ENCODE results near the gene RAET1L. TPM values are rescaled to one million over a fixed set of nuclear protein-coding genes. Genes with fewer than 3 reads are reported as not detected.
A peak's percentile ranks its signal among the peaks of the same experiment; 100 is the strongest.
"Not testable (repeated sequence)": the region's sequence is repeated elsewhere in the genome, so short reads cannot be mapped to it uniquely, and the experiment has no call there.

RAET1L gene
- polyA plus RNA-seq, 1 donor from 2014 or later = not detected

DNA sequence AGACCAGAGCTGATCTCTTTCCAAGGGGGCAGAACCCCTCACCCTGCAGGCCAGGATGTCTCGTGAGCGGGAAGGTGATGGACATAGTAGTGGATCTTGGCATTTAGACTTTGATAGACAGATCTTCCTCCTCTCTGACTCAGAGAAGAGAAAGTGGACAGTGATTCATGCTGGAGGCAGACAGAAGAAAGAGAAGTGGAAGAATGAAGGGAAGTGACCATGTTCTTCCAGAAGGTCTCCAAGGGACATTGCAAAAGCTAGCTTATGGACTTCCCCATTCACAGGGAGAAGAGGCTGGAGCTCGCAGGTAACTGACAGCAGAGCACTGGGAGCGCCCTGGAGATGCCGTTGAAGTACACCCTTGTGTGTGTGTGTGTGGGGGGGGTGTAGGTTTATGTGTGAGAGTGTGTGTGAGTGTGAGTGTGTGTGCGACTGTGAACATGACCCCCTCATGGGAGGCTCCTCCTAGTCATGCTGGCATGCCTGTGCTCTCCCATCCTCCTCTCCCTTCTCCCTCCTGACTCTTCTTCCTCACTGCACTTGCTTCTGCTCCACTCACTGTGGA, 8.0 kb upstream of the RAET1L start:
- peaks cover 0 to 3% (median 0%) of the 10 kb centered on the region in 3 donors for H3K9me3 Mint-ChIP-seq
- no peak overlapping the region for H3K4me3 Mint-ChIP-seq
- peaks cover 12 to 19% (median 17%) of the 10 kb centered on the region in 3 donors for H3K4me1 Mint-ChIP-seq
- H3K27me3 Mint-ChIP-seq = peaks cover 30% of the 10 kb centered on the region
- no peak overlapping the region for H3K27ac Mint-ChIP-seq
- H3K36me3 Mint-ChIP-seq = peaks cover 2% of the 10 kb centered on the region

DNA sequence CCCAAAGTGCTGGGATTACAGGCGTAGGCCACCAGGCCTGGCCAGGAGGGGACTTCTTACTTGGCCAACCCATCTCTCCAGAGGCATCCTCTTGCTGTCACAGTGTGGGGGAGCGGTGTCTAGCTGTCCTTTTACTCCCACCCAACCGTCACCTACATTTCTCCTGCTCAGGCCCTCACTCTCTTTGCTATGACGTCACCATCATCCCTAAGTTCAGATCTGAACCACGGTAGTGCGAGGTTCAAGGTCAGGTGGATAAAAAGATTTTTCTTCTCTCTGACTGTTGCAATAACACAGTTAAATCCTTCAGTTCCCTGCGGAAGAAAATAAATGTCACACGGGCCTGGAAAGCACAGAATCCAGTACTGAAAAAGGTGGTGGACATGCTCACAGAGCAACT, 7.3 kb upstream of the RAET1L start:
- H3K4me3 Mint-ChIP-seq = no peak overlapping the region

DNA sequence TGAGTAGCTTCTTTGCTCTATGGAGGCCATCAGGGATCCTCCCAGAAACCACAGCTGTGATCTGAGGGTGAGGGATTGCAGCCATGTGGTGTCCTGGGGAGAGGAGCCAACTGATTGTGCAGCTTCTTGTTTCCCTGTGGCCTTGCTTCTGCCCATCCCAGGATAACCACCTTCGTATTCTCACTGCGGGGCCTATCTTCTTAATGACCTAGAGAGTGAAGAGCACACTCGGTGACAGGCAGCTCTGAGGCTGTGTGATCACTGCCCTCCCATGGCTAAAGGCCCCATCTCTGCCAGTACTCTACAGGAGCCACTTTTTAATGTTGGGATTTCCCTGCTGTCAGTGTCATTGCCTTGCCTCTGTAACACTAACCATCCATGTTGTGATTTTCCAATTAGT, 5.3 kb upstream of the RAET1L start:
- peaks cover 2% of the 10 kb centered on the region for H3K36me3 Mint-ChIP-seq
- H3K9me3 Mint-ChIP-seq = no peaks in the 10 kb centered on the region
- peaks cover 23% of the 10 kb centered on the region for H3K27me3 Mint-ChIP-seq
- H3K27ac Mint-ChIP-seq = peak overlapping the region in 1 of 3 donors; percentile 39
- no peak overlapping the region for H3K4me3 Mint-ChIP-seq
- H3K4me1 Mint-ChIP-seq = peaks cover 8 to 13% (median 13%) of the 10 kb centered on the region in 3 donors

More for the DNA sequence above, 7.3 kb upstream of the RAET1L start:
- peaks cover 12 to 19% (median 18%) of the 10 kb centered on the region in 3 donors for H3K4me1 Mint-ChIP-seq
- H3K27ac Mint-ChIP-seq = no peak overlapping the region
- H3K27me3 Mint-ChIP-seq = peaks cover 31% of the 10 kb centered on the region
- peaks cover 2% of the 10 kb centered on the region for H3K36me3 Mint-ChIP-seq
- peaks cover 0 to 3% (median 0%) of the 10 kb centered on the region in 3 donors for H3K9me3 Mint-ChIP-seq

DNA sequence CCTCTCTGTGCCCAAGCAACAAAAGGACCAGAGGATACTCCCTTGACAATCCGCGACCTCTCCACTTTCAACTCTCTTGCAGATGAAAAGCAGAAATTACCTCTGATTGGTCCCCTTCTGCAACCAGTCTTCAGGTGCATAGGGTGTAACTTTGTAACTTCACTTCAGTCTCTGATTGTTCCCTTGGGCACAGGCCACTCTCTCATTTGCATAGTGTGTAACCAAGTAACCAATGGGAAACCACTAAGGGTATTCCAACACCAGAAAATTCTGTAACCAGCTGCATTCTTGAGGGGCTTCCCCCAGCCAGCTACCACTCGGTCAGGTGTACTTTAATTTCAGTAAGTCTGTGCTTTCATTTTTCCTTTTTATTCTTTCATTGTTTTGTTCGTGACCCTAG, 4.4 kb upstream of the RAET1L start:
- H3K27me3 Mint-ChIP-seq = peaks cover 28% of the 10 kb centered on the region
- peaks cover 0 to 2% (median 0%) of the 10 kb centered on the region in 3 donors for H3K9me3 Mint-ChIP-seq
- peak overlapping the region in 2 of 3 donors; percentile 6 to 39 for H3K27ac Mint-ChIP-seq

DNA sequence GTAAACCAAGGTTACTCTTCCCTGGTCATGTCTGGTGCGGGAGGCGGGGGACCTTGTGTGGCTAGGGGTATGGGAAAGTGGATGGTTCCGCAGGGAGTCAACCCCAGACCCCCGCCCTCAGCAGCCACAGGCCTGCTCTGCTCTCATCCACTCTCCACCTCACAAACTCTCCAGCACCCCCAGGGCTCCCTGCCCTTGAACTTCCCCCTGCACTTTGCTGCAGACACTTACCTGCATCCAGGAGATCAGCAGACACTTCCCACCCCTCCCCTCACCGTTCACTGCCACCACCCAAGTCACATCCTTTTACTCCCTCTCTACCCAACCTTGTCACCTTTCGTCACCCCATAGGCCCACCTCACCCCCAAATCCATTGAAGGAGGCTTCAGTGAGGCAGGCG, 3.9 kb upstream of the RAET1L start:
- H3K27me3 Mint-ChIP-seq = peaks cover 27% of the 10 kb centered on the region
- H3K36me3 Mint-ChIP-seq = peaks cover 2% of the 10 kb centered on the region
- peaks cover 12 to 20% (median 18%) of the 10 kb centered on the region in 3 donors for H3K4me1 Mint-ChIP-seq
- H3K4me3 Mint-ChIP-seq = peak overlapping the region in 3 of 4 donors; percentile 31 to 43 (median 38)
- peak overlapping the region in 1 of 3 donors; percentile 6 for H3K27ac Mint-ChIP-seq
- peaks cover 0 to 2% (median 0%) of the 10 kb centered on the region in 3 donors for H3K9me3 Mint-ChIP-seq

More for the DNA sequence above, 4.4 kb upstream of the RAET1L start:
- peak overlapping the region; percentile 1 to 43 (median 34) for H3K4me3 Mint-ChIP-seq
- H3K4me1 Mint-ChIP-seq = peaks cover 12 to 19% (median 18%) of the 10 kb centered on the region in 3 donors
- peaks cover 2% of the 10 kb centered on the region for H3K36me3 Mint-ChIP-seq

DNA sequence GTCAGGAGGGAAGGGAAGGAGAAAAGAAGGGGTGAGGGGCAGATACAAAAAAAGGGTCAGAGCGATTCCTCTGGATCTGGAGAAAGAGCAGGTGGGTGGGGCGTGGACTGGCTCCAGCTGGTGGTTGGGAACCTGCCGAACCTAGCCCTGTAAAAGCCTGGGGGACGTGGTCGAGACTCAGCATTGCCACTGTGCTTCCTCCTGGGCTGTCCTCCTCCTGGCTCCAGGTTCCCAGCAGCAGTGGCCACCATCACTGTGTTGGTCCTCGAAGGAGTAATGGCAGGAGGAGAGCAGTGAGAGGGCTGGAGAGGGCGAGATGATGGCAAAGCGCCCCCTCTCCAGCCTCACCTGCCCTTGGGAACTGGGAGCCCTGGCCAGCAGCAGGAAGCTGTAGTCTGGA, 3.5 kb upstream of the RAET1L start:
- Mint-ChIP-seq H3K27ac (no peak overlapping the region), H3K4me1 (peaks cover 12 to 20% (median 18%) of the 10 kb centered on the region in 3 donors), H3K4me3 (no peak overlapping the region), H3K27me3 (peaks cover 27% of the 10 kb centered on the region), H3K9me3 (peaks cover 0 to 2% (median 0%) of the 10 kb centered on the region in 3 donors), H3K36me3 (peaks cover 2% of the 10 kb centered on the region)

DNA sequence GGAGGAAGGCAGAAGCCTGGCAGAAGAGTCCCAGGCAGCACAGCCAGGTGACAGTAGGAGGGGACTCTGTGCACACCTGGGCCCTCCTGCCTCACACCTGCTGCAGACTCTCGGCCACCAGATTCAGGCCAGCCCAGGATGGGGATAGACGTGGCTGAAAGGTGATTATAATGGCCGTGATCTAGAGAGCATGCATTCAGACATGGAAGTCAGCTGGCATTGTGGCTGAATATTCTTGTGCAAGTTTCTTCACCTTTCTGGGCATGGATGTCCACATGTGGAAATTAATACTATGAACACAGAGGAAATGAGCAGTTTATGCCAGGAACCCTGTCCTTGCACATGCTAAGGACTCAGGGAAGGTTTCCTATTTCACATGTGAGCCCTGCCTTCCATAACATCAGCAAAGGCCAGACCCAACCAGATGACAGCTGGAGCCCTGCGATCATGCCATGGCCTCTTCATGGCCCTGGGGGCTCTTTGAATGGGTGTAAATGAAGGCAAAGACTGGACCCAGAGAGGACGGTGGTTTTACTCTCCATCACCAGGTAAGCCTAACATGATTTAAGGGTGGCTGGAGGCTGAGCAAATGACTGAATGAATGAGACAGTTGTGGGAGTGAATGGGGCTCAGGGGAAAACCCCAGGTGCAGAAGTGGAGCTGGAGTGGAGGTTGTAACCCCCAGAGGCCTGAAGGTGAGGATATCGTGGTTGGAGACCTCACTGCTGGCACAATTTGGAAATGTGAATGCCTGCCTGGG, 2.7 kb upstream of the RAET1L start:
- Mint-ChIP-seq H3K4me3 (peak overlapping the region in 2 of 4 donors; percentile 17 to 65), H3K36me3 (peaks cover 2% of the 10 kb centered on the region)

DNA sequence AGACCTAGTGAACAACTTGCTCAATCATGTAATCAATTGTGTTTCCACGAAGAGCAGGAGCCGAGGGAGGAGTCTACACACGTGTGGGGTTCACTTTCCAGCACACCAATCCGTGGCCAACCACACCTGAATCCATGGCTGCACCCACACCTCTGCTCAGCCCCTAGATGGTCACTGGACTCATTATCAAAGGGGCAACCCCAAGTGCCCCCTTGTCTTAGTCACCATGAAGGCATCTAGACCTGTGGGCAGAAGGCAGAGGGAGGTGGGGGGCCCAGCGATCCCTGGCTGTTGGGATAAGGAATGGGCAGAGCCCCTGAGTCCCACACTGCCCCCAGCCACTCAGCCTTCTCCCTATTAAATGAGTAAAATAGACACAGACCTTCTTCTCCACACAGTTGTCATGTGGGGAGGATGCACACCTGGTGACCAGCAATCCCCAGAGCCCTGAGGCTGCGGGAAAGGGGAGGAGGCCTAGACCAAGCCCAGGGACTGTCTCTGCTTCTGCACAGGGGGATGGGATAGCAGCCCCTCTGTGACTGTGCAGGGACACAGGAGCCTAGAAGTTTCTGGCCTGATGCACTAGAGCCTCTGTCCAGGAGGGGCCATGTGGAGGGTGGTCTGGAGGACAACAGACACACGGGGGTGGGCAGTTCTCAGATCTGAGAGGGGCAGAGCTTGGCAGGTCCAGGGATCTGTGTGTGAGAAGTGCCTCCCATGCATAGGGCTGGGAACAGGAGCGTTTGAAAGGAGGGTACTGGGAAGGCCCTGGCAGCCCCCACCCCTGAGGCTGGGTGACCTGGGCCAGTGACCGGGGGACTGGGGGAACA, 1.9 kb upstream of the RAET1L start:
- Mint-ChIP-seq H3K9me3 (peaks cover 0 to 2% (median 0%) of the 10 kb centered on the region in 3 donors), H3K27ac (no peak overlapping the region), H3K4me3 (peak overlapping the region in 1 of 4 donors; percentile 17), H3K27me3 (peaks cover 20% of the 10 kb centered on the region), H3K36me3 (peaks cover 2% of the 10 kb centered on the region), H3K4me1 (peaks cover 12 to 20% (median 18%) of the 10 kb centered on the region in 3 donors)

More for the DNA sequence above, 2.7 kb upstream of the RAET1L start:
- Mint-ChIP-seq H3K27me3 (peaks cover 23% of the 10 kb centered on the region), H3K9me3 (peaks cover 0 to 2% (median 0%) of the 10 kb centered on the region in 3 donors), H3K4me1 (peaks cover 12 to 20% (median 18%) of the 10 kb centered on the region in 3 donors), H3K27ac (peak overlapping the region in 1 of 3 donors; percentile 39)

DNA sequence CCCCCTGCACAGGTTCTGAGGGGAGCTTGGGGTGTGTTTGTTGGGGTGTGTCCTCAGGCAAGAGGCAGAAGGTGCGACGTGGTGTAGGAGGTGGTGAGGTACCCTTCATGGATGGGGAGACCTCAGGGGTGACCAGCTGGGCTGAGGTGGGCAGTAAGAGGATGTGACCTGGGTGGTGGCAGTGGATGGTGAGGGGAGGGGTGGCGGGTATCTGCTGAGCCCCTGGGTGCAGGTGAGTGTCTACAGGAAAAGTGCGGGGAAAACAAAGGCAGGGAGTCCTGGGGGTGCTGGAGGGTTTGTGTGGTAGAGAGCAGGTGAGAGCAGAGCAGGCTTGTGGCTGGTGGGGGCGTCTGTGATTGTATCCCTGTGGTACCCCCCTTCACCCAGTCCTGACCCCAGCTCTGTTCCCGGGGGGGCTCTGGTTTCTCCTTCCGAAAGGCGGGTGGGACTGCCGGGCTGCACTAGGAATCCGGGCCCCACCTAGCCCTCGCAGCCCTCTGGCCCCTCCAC, 631 bp downstream of the RAET1L start:
- peak overlapping the region in 1 of 4 donors; percentile 39 for H3K4me3 Mint-ChIP-seq
- H3K4me1 Mint-ChIP-seq = peaks cover 9 to 14% (median 13%) of the 10 kb centered on the region in 3 donors
- peaks cover 19% of the 10 kb centered on the region for H3K27me3 Mint-ChIP-seq
- no peak overlapping the region for H3K27ac Mint-ChIP-seq
- H3K36me3 Mint-ChIP-seq = no peaks in the 10 kb centered on the region
- peaks cover 0 to 2% (median 0%) of the 10 kb centered on the region in 3 donors for H3K9me3 Mint-ChIP-seq

DNA sequence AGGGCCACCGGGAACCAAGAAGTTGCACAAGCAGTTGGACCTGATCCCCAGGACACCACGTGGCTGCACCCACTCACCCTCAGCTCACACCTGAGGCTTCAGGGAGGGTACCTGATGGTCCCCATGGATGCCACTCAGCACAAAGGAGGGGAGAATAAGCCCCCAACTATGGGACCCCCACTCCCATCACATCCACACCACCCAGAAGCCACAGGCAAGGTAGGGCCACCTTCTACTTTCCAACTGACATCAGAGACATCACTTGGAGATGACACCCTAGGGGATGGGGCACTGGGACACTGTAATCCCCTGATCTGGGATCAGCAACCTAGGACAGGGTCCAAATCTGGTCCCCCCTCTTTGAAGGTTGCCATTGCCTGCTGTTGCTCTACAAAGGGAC, 1.3 kb downstream of the RAET1L start:
- H3K9me3 Mint-ChIP-seq, H3K4me1 Mint-ChIP-seq, H3K36me3 Mint-ChIP-seq, H3K27ac Mint-ChIP-seq: not testable (repeated sequence)
- H3K4me3 Mint-ChIP-seq = peak overlapping the region in 1 of 4 donors; percentile 23
- H3K27me3 Mint-ChIP-seq = peaks cover 18% of the 10 kb centered on the region

DNA sequence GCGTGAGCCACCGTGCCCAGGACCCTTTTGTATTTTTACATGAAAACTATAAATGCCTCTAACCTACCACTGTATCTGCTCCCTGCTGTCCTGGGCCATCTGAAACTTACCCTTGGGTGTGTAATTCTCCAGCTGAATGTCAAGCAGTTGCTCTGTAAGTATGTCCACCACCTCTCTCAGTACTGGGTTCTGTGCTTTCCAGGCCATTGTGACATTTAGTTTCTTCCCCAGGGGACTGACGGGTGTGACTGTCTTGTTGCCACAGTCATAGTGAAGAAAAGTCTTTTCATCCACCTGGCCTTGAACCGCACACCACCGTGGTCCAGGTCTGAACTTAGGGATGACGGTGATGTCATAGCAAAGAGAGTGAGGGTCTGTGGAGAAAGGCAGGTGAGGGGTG, 3.5 kb downstream of the RAET1L start:
- not testable (repeated sequence) for H3K36me3 Mint-ChIP-seq, H3K4me1 Mint-ChIP-seq, H3K4me3 Mint-ChIP-seq, H3K9me3 Mint-ChIP-seq, H3K27ac Mint-ChIP-seq
- peaks cover 25% of the 10 kb centered on the region for H3K27me3 Mint-ChIP-seq

DNA sequence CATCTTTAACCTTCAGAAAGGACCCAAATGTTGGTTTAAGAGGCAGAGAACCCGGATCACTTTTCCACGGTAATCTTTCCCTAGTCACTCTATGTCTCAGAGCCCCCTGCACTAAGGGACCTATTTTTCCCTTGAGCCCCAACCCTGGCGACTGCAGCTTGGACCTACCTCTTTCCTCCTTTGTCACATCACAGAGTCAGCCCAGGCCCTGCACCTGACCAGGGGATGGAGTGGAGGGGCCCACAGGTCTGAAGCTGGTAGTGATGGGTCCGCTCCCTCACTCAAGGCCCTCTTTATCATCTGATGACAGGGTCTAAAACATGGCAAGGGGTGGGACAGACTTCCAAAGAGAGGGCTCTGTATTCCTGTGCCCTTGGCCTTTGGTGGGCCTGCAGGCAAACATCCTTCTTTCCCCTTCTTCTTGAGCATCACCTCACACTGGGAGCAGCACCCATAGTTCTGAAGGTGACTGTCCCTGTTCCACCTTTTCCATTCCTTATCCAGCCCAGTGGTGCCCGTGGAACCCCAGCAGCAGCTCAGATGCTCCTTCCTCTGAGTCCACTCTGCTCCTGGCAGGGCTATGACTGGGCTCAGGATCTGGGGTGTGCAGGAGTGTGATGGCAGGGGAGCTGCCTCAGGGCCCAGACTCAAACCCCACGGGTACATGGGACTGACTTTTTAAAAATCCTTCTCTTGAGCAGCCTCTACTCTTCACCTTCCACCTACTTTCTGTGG, 6.3 kb downstream of the RAET1L start:
- peaks cover 34% of the 10 kb centered on the region for H3K27me3 Mint-ChIP-seq
- H3K36me3 Mint-ChIP-seq = no peaks in the 10 kb centered on the region
- no peak overlapping the region for H3K4me3 Mint-ChIP-seq
- no peaks in the 10 kb centered on the region for H3K9me3 Mint-ChIP-seq
- peaks cover 2 to 6% (median 5%) of the 10 kb centered on the region in 3 donors for H3K4me1 Mint-ChIP-seq
- no peak overlapping the region for H3K27ac Mint-ChIP-seq

DNA sequence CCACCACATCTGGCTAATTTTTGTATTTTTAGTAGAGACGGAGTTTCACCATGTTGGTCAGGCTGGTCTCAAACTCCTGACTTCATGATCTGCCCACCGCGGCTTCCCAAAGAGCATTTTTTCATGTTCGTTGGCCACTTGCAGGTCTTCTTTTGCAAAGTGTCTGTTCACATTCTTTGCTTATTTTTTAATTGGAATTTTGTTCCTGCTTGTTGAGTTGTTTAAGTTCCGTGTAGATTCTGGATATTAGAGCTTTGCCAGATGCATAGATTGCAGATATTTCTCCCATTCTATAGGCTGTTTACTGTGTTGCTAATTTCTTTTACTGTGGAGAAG, 8.2 kb downstream of the RAET1L start:
- H3K4me1 Mint-ChIP-seq, H3K9me3 Mint-ChIP-seq, H3K36me3 Mint-ChIP-seq, H3K4me3 Mint-ChIP-seq: not testable (repeated sequence)
- peak overlapping the region in 2 of 3 donors; percentile 0 to 19 for H3K27ac Mint-ChIP-seq
- peaks cover 49% of the 10 kb centered on the region for H3K27me3 Mint-ChIP-seq
